ENCODE data around the gene CPSF6.
"Not testable (repeated sequence)": the region's sequence is repeated elsewhere in the genome, so short reads cannot be mapped to it uniquely, and the experiment has no call there.

CPSF6 gene

GRCh38 chr12:69243099-69244084, 4.0 kb downstream of the CPSF6 start:
- no peak for TF ChIP-seq ZNF274 (IDR thresholded peaks at IDR 0.05; ENCODE audit: low read depth, low read length)
- peak overlapping the region; percentile 34; the same call in 1 of the 2 replicates for H3K4me3 ChIP-seq (ENCODE audit: low read length)

- TF ChIP-seq ZNF274 (IDR thresholded peaks at IDR 0.05; ENCODE audit: low read depth, low read length): no peak
- H3K4me3 ChIP-seq (ENCODE audit: low read length): no peak overlapping the region
These were observed 8.1 kb downstream of the CPSF6 start for GRCh38 chr12:69247268-69248018.

- H3K4me3 ChIP-seq (ENCODE audit: low read length): no peak overlapping the region
- no peak for TF ChIP-seq ZNF274 (IDR thresholded peaks at IDR 0.05; ENCODE audit: low read depth, low read length)
These were observed 12.7 kb downstream of the CPSF6 start for GRCh38 chr12:69252033-69252432.

- no peak overlapping the region for H3K4me3 ChIP-seq (ENCODE audit: low read length)
- TF ChIP-seq ZNF274 (IDR thresholded peaks at IDR 0.05; ENCODE audit: low read depth, low read length): no peak
These were observed 14.7 kb downstream of the CPSF6 start for GRCh38 chr12:69254046-69254445.

- no peak for TF ChIP-seq ZNF274 (IDR thresholded peaks at IDR 0.05; ENCODE audit: low read depth, low read length)
These were observed 15.5 kb downstream of the CPSF6 start for GRCh38 chr12:69254862-69255261.

GRCh38 chr12:69258655-69259054, 19.3 kb downstream of the CPSF6 start:
- TF ChIP-seq ZNF274 (IDR thresholded peaks at IDR 0.05; ENCODE audit: low read depth, low read length): no peak
- H3K4me3 ChIP-seq (ENCODE audit: low read length): no peak overlapping the region

More at GRCh38 chr12:69254862-69255261, 15.5 kb downstream of the CPSF6 start:
- H3K4me3 ChIP-seq (ENCODE audit: low read length): no peak overlapping the region

- no peak for TF ChIP-seq ZNF274 (IDR thresholded peaks at IDR 0.05; ENCODE audit: low read depth, low read length)
- H3K4me3 ChIP-seq (ENCODE audit: low read length): no peak overlapping the region
These were observed 23.1 kb downstream of the CPSF6 start for GRCh38 chr12:69262264-69262974.

- no peak for TF ChIP-seq ZNF274 (IDR thresholded peaks at IDR 0.05; ENCODE audit: low read depth, low read length)
- no peak overlapping the region for H3K4me3 ChIP-seq (ENCODE audit: low read length)
These were observed 25.8 kb downstream of the CPSF6 start for GRCh38 chr12:69265205-69265604.

- H3K4me3 ChIP-seq (ENCODE audit: low read length): not testable (repeated sequence)
These were observed 26.3 kb downstream of the CPSF6 start for GRCh38 chr12:69265633-69266032.

GRCh38 chr12:69266036-69266635, 26.8 kb downstream of the CPSF6 start:
- no peak for TF ChIP-seq ZNF274 (IDR thresholded peaks at IDR 0.05; ENCODE audit: low read depth, low read length)
- H3K4me3 ChIP-seq (ENCODE audit: low read length): no peak overlapping the region

- no peak for TF ChIP-seq ZNF274 (IDR thresholded peaks at IDR 0.05; ENCODE audit: low read depth, low read length)
- H3K4me3 ChIP-seq (ENCODE audit: low read length): no peak overlapping the region
These were observed 30.4 kb downstream of the CPSF6 start for GRCh38 chr12:69269736-69270135.

GRCh38 chr12:69272511-69272910, 33.1 kb downstream of the CPSF6 start:
- TF ChIP-seq ZNF274 (IDR thresholded peaks at IDR 0.05; ENCODE audit: low read depth, low read length): no peak
- H3K4me3 ChIP-seq (ENCODE audit: low read length): no peak overlapping the region

GRCh38 chr12:69274861-69275260, 35.5 kb downstream of the CPSF6 start:
- H3K4me3 ChIP-seq (ENCODE audit: low read length): no peak overlapping the region
- no peak for TF ChIP-seq ZNF274 (IDR thresholded peaks at IDR 0.05; ENCODE audit: low read depth, low read length)

- no peak overlapping the region for H3K4me3 ChIP-seq (ENCODE audit: low read length)
- TF ChIP-seq ZNF274 (IDR thresholded peaks at IDR 0.05; ENCODE audit: low read depth, low read length): no peak
These were observed 36.1 kb downstream of the CPSF6 start for GRCh38 chr12:69275471-69275891.

All from GM08714 (cell line).